Measurements from ENCODE around the gene CTBP1.

Gene CTBP1

GRCh38 chr4:1279253-1279652, 30.3 kb upstream of the CTBP1 start:
- TF ChIP-seq, protein P1, sequence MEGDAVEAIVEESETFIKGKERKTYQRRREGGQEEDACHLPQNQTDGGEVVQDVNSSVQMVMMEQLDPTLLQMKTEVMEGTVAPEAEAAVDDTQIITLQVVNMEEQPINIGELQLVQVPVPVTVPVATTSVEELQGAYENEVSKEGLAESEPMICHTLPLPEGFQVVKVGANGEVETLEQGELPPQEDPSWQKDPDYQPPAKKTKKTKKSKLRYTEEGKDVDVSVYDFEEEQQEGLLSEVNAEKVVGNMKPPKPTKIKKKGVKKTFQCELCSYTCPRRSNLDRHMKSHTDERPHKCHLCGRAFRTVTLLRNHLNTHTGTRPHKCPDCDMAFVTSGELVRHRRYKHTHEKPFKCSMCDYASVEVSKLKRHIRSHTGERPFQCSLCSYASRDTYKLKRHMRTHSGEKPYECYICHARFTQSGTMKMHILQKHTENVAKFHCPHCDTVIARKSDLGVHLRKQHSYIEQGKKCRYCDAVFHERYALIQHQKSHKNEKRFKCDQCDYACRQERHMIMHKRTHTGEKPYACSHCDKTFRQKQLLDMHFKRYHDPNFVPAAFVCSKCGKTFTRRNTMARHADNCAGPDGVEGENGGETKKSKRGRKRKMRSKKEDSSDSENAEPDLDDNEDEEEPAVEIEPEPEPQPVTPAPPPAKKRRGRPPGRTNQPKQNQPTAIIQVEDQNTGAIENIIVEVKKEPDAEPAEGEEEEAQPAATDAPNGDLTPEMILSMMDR (conservative IDR thresholded peaks at IDR 0.05; ENCODE audit: low read depth, low read length): no peak
- no peak overlapping the region for H3K4me3 ChIP-seq (ENCODE audit: low read depth, low read length)
- no peak for DNase-seq (ENCODE audit: low read depth)

- no peak for DNase-seq (ENCODE audit: low read depth)
- no peak overlapping the region for H3K4me3 ChIP-seq (ENCODE audit: low read depth, low read length)
- TF ChIP-seq, protein P1 (conservative IDR thresholded peaks at IDR 0.05; ENCODE audit: low read depth, low read length): peak; percentile 22
These were observed 29.0 kb upstream of the CTBP1 start for GRCh38 chr4:1277667-1278665.

- H3K4me3 ChIP-seq (ENCODE audit: low read depth, low read length): no peak overlapping the region
- no peak for DNase-seq (ENCODE audit: low read depth)
- TF ChIP-seq, protein P1 (conservative IDR thresholded peaks at IDR 0.05; ENCODE audit: low read depth, low read length): no peak
These were observed 28.1 kb upstream of the CTBP1 start for GRCh38 chr4:1276984-1277383.

DNA sequence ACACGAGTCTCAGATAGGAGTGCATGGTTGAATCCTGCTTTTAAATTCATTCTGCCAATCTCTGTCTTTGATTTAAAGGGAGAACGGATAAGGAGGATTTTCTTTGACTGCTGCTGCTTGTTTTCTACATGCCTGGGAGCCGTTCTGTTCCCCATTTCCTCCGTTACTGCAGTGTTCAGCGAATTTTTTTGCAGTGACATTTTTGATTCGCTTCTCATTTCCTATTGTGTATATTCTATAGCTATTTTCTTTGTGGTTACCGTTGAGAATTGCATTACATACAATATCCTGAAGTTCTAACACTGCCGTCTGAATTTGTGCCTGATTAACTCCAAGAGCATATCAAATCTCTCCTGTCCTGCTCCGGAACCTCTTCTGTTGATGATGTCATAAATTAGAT, 25.9 kb upstream of the CTBP1 start:
- H3K4me3 ChIP-seq (ENCODE audit: low read depth, low read length): no peak overlapping the region
- TF ChIP-seq, protein P1 (conservative IDR thresholded peaks at IDR 0.05; ENCODE audit: low read depth, low read length): no peak
- no peak for DNase-seq (ENCODE audit: low read depth)

DNA sequence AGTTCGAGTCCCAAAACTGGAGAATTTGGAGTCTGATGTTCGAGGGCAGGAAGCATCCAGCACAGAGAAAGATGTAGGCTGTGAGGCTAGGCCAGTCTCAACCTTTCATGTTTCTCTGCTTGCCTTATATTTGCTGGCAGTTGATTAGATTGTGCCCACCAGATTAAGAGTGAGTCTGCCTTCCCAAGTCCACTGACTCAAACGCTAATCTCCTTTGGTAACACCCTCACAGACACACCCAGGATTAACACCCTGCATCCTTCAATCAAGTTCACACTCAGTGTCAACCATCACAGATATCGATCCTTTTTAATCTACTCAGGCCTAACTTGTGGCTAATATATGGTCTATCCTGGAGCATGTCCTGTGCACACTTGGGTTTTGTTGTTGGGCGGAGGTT, 22.8 kb upstream of the CTBP1 start:
- TF ChIP-seq, protein P1 (conservative IDR thresholded peaks at IDR 0.05; ENCODE audit: low read depth, low read length): no peak

GRCh38 chr4:1269209-1269608, 20.3 kb upstream of the CTBP1 start:
- TF ChIP-seq, protein P1 (conservative IDR thresholded peaks at IDR 0.05; ENCODE audit: low read depth, low read length): no peak
- no peak overlapping the region for H3K4me3 ChIP-seq (ENCODE audit: low read depth, low read length)
- DNase-seq (ENCODE audit: low read depth): no peak

More for the DNA sequence above, 22.8 kb upstream of the CTBP1 start:
- no peak overlapping the region for H3K4me3 ChIP-seq (ENCODE audit: low read depth, low read length)
- no peak for DNase-seq (ENCODE audit: low read depth)
